DND-41 (cell line): ENCODE measurements around the gene POLD2.

Source experiments
- EZH2 ChIP-seq: IDR thresholded peaks from 3 replicates; pipeline ENCODE4 v1.6.1; 2012; ENCODE audit warnings: borderline replicate concordance, low read depth, mild to moderate bottlenecking, moderate library complexity, low read length, inconsistent platforms; ENCODE audit not compliant: severe bottlenecking
- TF ChIP-seq, protein P1 (sequence below): IDR thresholded peaks from 2 replicates; pipeline ENCODE4 v1.5.1; 2012; ENCODE audit warnings: borderline replicate concordance, low read length, moderate library complexity, mild to moderate bottlenecking; ENCODE audit not compliant: poor library complexity, severe bottlenecking; ENCODE audit errors: extremely low read depth

DNA sequence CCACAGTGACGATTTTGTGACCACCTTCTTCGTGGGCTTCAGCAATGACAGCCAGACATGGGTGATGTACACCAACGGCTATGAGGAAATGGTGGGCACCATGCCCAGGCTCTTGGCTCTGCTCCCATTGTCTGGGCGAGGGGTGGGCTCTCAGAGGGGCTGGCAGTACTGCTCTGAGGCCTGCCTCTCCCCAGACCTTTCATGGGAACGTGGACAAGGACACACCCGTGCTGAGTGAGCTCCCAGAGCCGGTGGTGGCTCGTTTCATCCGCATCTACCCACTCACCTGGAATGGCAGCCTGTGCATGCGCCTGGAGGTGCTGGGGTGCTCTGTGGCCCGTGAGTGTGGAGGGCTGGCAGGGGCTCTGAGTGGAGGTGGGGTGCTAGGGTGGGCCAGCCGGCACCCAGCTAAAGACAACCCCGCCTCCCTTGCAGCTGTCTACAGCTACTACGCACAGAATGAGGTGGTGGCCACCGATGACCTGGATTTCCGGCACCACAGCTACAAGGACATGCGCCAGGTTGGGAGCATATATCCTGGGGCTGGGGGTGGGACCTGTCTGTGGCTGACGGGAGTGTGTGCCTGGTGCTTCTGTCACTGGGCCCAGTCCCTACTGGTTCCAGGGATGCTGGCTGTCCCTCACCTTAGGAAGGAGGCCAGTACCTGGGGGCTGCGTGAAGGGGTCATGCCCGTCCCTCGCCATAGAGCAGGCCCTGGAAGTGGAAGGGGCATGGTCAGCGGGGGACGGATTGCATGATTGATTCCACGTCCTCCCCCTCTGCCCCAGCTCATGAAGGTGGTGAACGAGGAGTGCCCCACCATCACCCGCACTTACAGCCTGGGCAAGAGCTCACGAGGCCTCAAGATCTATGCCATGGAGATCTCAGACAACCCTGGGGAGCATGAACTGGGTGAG, 12.4 kb downstream of the POLD2 start:
- no peak for TF ChIP-seq EZH2
- TF ChIP-seq, protein P1, sequence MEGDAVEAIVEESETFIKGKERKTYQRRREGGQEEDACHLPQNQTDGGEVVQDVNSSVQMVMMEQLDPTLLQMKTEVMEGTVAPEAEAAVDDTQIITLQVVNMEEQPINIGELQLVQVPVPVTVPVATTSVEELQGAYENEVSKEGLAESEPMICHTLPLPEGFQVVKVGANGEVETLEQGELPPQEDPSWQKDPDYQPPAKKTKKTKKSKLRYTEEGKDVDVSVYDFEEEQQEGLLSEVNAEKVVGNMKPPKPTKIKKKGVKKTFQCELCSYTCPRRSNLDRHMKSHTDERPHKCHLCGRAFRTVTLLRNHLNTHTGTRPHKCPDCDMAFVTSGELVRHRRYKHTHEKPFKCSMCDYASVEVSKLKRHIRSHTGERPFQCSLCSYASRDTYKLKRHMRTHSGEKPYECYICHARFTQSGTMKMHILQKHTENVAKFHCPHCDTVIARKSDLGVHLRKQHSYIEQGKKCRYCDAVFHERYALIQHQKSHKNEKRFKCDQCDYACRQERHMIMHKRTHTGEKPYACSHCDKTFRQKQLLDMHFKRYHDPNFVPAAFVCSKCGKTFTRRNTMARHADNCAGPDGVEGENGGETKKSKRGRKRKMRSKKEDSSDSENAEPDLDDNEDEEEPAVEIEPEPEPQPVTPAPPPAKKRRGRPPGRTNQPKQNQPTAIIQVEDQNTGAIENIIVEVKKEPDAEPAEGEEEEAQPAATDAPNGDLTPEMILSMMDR, result no peak
